Measurements from ENCODE around the gene TPR.

DNA sequence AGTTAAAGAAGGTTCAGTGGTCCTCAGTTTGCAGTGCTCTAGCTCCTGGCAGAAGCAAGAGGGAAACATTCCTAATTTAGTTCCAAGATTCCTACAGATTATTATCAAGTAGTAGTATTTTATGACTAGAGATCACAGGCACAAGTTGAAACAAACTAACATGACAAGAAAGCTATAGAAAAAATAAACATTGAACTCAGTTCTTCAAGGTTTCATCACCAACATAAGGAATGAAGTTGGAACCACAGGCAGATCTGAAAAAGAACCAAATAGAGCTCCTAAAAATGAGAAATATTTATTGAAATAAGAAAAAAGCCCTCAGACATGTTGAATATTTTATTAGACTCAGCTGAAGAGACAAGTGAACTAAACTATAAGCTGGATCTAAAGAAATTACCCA is 45.3 kb upstream of the TPR start:
- no peak for TF ChIP-seq EZH2 (IDR thresholded peaks at IDR 0.05; ENCODE audit: borderline replicate concordance, low read depth, low read length, severe bottlenecking)
- TF ChIP-seq, protein P1, sequence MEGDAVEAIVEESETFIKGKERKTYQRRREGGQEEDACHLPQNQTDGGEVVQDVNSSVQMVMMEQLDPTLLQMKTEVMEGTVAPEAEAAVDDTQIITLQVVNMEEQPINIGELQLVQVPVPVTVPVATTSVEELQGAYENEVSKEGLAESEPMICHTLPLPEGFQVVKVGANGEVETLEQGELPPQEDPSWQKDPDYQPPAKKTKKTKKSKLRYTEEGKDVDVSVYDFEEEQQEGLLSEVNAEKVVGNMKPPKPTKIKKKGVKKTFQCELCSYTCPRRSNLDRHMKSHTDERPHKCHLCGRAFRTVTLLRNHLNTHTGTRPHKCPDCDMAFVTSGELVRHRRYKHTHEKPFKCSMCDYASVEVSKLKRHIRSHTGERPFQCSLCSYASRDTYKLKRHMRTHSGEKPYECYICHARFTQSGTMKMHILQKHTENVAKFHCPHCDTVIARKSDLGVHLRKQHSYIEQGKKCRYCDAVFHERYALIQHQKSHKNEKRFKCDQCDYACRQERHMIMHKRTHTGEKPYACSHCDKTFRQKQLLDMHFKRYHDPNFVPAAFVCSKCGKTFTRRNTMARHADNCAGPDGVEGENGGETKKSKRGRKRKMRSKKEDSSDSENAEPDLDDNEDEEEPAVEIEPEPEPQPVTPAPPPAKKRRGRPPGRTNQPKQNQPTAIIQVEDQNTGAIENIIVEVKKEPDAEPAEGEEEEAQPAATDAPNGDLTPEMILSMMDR (IDR thresholded peaks at IDR 0.05; ENCODE audit: borderline replicate concordance, extremely low read depth, low read length, poor library complexity, severe bottlenecking), result no peak
